RWPE2 (cell line): ENCODE data around the gene CCDC192.
"Not testable (repeated sequence)": the region's sequence is repeated elsewhere in the genome, so short reads cannot be mapped to it uniquely, and the experiment has no call there.

Experiments
- ATAC-seq: fragments of 200-7000 bp; cut with Tn5 transposase; 3 replicates; pipeline ENCODE4 v1.9.1; 2021; ENCODE audit warnings: low read depth
- DNase-seq: peaks from one replicate; pipeline ENCODE4 v3.0.0-alpha.2; 2020; ENCODE audit warnings: low spot score
- H3K27ac ChIP-seq: fragments of 450-650 bp; 2 replicates; pipeline ENCODE4 v1.5.1; 2017; ENCODE audit warnings: mild to moderate bottlenecking; ENCODE audit not compliant: poor library complexity, severe bottlenecking
- H3K27me3 ChIP-seq: fragments of 250-450 bp; sonication (Bioruptor Pico); 2 replicates; pipeline ENCODE4 v1.5.1; 2021; ENCODE audit warnings: mild to moderate bottlenecking, moderate library complexity; ENCODE audit not compliant: insufficient read depth, poor library complexity, severe bottlenecking
- H3K36me3 ChIP-seq: fragments of 250-450 bp; sonication (Bioruptor Pico); 2 replicates; pipeline ENCODE4 v1.5.1; 2020; ENCODE audit warnings: low read depth, mild to moderate bottlenecking, moderate library complexity
- H3K4me1 ChIP-seq: fragments of 250-450 bp; sonication (Bioruptor Pico); 2 replicates; pipeline ENCODE4 v1.5.1; 2021; ENCODE audit warnings: mild to moderate bottlenecking, moderate library complexity; ENCODE audit not compliant: insufficient read depth, poor library complexity, severe bottlenecking
- H3K4me3 ChIP-seq: fragments of 250-450 bp; sonication (Bioruptor Pico); 2 replicates; pipeline ENCODE4 v1.5.1; 2021; ENCODE audit warnings: mild to moderate bottlenecking, moderate library complexity; ENCODE audit not compliant: severe bottlenecking
- H3K9me3 ChIP-seq: fragments of 250-450 bp; sonication (Bioruptor Pico); 2 replicates; pipeline ENCODE4 v1.5.1; 2021; ENCODE audit warnings: mild to moderate bottlenecking, moderate library complexity; ENCODE audit not compliant: severe bottlenecking
- TF ChIP-seq, protein P1 (sequence below): fragments of 450-650 bp; IDR thresholded peaks from one replicate; pipeline ENCODE4 v1.5.1; 2017; ENCODE audit warnings: mild to moderate bottlenecking, moderate library complexity; ENCODE audit not compliant: poor library complexity, severe bottlenecking

Gene CCDC192

DNA sequence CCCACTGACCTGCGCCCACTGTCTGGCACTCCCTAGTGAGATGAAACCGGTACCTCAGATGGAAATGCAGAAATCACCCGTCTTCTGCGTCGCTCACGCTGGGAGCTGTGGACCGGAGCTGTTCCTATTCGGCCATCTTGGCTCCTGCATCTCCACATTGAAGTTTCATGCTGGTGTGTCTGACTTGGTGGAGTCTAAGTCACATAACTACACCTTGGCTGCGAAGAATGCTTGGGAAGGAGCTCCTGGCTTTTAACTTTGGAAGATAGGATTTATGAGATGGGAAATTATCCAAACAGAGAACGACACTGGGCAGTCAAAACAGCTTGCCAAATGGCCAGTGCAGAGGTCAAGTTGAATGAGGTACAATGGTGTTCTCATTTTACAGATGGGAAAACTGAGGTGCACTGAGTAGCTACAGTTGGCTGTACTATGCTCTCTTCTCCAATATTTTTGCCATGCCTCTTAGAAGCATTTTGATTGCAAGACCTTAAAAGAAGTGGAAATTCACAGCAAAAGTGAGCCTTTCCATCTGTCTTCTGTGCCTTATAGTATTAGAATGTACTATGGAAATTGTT is 36.7 kb downstream of the CCDC192 start:
- no peaks in the 10 kb centered on the region for H3K9me3 ChIP-seq
- H3K36me3 ChIP-seq: no peaks in the 10 kb centered on the region
- H3K4me1 ChIP-seq: no peaks in the 10 kb centered on the region
- ATAC-seq: no peak
- no peaks in the 10 kb centered on the region for H3K27me3 ChIP-seq
- no peak overlapping the region for H3K27ac ChIP-seq
- TF ChIP-seq, protein P1, sequence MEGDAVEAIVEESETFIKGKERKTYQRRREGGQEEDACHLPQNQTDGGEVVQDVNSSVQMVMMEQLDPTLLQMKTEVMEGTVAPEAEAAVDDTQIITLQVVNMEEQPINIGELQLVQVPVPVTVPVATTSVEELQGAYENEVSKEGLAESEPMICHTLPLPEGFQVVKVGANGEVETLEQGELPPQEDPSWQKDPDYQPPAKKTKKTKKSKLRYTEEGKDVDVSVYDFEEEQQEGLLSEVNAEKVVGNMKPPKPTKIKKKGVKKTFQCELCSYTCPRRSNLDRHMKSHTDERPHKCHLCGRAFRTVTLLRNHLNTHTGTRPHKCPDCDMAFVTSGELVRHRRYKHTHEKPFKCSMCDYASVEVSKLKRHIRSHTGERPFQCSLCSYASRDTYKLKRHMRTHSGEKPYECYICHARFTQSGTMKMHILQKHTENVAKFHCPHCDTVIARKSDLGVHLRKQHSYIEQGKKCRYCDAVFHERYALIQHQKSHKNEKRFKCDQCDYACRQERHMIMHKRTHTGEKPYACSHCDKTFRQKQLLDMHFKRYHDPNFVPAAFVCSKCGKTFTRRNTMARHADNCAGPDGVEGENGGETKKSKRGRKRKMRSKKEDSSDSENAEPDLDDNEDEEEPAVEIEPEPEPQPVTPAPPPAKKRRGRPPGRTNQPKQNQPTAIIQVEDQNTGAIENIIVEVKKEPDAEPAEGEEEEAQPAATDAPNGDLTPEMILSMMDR: no peak
- no peak overlapping the region for H3K4me3 ChIP-seq
- DNase-seq: no peak

GRCh38 chr5:127741412-127741811 is 38.2 kb downstream of the CCDC192 start:
- DNase-seq (no peak), ATAC-seq (no peak)
- Histone ChIP-seq H3K27ac (no peak overlapping the region), H3K27me3 (no peaks in the 10 kb centered on the region), H3K36me3 (no peaks in the 10 kb centered on the region), H3K4me1 (no peaks in the 10 kb centered on the region), H3K4me3 (no peak overlapping the region), H3K9me3 (no peaks in the 10 kb centered on the region)
- TF ChIP-seq, protein P1: no peak

GRCh38 chr5:127744241-127744640 is 41.0 kb downstream of the CCDC192 start:
- Histone ChIP-seq H3K9me3 (no peaks in the 10 kb centered on the region), H3K27me3 (no peaks in the 10 kb centered on the region), H3K4me1 (no peaks in the 10 kb centered on the region), H3K36me3 (no peaks in the 10 kb centered on the region), H3K27ac (no peak overlapping the region), H3K4me3 (no peak overlapping the region)
- TF ChIP-seq, protein P1: no peak
- ATAC-seq (no peak), DNase-seq (no peak)

DNA sequence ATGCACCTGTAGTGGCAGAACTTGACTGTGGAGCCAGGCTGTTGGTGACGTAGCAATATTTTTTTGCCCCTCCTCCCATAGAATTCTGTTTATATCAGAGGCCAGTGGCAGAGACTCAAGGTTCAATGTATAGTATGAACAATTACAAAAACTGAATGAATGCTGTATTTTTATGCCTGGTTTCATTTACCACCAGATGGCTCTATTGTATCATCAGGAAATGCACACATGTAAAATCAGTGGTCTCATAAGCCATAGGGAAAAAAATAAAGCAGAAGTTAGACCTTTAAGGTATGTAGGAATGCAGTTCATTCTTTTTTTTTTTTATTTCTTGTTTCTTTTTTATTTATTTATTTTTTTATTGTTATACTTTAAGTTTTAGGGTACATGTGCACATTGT is 43.6 kb downstream of the CCDC192 start:
- DNase-seq: no peak
- H3K36me3 ChIP-seq: no peaks in the 10 kb centered on the region
- H3K4me1 ChIP-seq: no peaks in the 10 kb centered on the region
- peak; percentile 52; the same call in 1 of the 3 replicates for ATAC-seq
- H3K9me3 ChIP-seq: no peaks in the 10 kb centered on the region
- TF ChIP-seq, protein P1: peak; percentile 90
- no peaks in the 10 kb centered on the region for H3K27me3 ChIP-seq
- H3K27ac ChIP-seq: no peak overlapping the region
- no peak overlapping the region for H3K4me3 ChIP-seq

- H3K4me3 ChIP-seq, H3K36me3 ChIP-seq, ATAC-seq, H3K27me3 ChIP-seq, H3K9me3 ChIP-seq, DNase-seq, H3K27ac ChIP-seq, H3K4me1 ChIP-seq: not testable (repeated sequence)
These were observed 49.5 kb downstream of the CCDC192 start for GRCh38 chr5:127752503-127753265.
